Neural crest cell (in vitro differentiated cells): ENCODE data around the gene SHISA8. TPM values are rescaled to one million over a fixed set of nuclear protein-coding genes. Genes with fewer than 3 reads are reported as not detected.

Experiments used
- DNase-seq: peaks from one replicate; pipeline ENCODE4 v3.0.0; 2021; ENCODE audit warnings: low read depth, mixed read lengths, low spot score
- H3K27ac Mint-ChIP-seq: one replicate; pipeline ENCODE4 v1.8.0; 2021; ENCODE audit warnings: mild to moderate bottlenecking, mixed read lengths; ENCODE audit not compliant: unreplicated experiment
- H3K27me3 Mint-ChIP-seq: 2 replicates; pipeline ENCODE4 v1.8.0; 2021; ENCODE audit warnings: low read depth, mild to moderate bottlenecking, mixed read lengths
- H3K36me3 Mint-ChIP-seq: 2 replicates; pipeline ENCODE4 v1.8.0; 2021; ENCODE audit warnings: low read depth, mild to moderate bottlenecking, mixed read lengths
- H3K4me1 Mint-ChIP-seq: 2 replicates; pipeline ENCODE4 v1.8.0; 2021; ENCODE audit warnings: mixed read lengths
- H3K4me3 Mint-ChIP-seq: one replicate; pipeline ENCODE4 v1.8.0; 2021; ENCODE audit warnings: mild to moderate bottlenecking, mixed read lengths
- H3K9me3 Mint-ChIP-seq: 2 replicates; pipeline ENCODE4 v1.8.0; 2021; ENCODE audit warnings: mixed read lengths
- total RNA-seq: library from RNA; stranded (reverse); gene quantifications from 2 replicates; pipeline ENCODE4 v1.2.1, GENCODE V29; 2021
- TF ChIP-seq, protein P1 (sequence below): fragments of 200-600 bp; sonication (generic); conservative IDR thresholded peaks from 2 replicates; pipeline ENCODE4 v1.5.0; 2021; ENCODE audit warnings: antibody characterized with exemption, mild to moderate bottlenecking

Gene SHISA8
- total RNA-seq, 1 donor from 2014 or later: 0.19 TPM

DNA sequence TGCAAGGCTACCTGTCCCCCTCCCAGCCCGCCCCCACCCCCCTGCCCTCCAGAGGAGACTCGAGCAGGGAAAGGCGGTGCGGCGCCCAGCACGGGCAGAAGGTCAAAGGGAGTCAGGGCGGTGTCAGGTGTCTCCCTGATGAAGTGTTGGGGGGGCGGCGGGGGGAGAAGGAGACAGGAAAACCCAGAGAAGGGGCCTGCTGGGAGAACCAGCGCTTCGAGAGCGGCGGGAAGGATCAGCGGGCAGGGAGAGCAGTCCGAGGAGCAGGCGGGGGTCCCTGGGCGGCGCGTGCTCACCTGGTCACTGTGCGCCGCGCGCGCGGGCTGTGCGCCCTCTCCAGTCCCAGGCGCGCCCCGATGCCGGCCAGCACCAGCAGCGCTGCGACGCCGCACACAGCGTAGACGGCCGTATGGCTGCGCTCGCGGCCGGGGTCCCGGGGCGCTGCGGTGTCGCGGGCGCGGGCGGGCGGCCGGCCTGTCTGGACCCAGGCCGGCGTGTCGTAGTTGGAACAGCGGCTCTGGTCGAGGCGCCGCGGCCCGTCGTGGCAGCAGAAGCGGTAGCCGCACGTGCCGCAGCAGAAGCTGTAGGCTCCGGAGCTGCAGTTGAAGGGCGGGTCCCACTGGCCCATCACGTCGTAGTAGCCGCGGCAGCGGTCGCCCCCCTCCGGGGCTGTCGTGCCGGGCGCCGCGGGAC lies 886 bp downstream of the SHISA8 start:
- peaks cover 86% of the 10 kb centered on the region for H3K27me3 Mint-ChIP-seq
- peaks cover 2% of the 10 kb centered on the region for H3K36me3 Mint-ChIP-seq
- H3K4me3 Mint-ChIP-seq: no peak overlapping the region
- DNase-seq: no peak
- H3K27ac Mint-ChIP-seq: no peak overlapping the region
- H3K4me1 Mint-ChIP-seq: peaks cover 7% of the 10 kb centered on the region
- no peaks in the 10 kb centered on the region for H3K9me3 Mint-ChIP-seq
- TF ChIP-seq, protein P1, sequence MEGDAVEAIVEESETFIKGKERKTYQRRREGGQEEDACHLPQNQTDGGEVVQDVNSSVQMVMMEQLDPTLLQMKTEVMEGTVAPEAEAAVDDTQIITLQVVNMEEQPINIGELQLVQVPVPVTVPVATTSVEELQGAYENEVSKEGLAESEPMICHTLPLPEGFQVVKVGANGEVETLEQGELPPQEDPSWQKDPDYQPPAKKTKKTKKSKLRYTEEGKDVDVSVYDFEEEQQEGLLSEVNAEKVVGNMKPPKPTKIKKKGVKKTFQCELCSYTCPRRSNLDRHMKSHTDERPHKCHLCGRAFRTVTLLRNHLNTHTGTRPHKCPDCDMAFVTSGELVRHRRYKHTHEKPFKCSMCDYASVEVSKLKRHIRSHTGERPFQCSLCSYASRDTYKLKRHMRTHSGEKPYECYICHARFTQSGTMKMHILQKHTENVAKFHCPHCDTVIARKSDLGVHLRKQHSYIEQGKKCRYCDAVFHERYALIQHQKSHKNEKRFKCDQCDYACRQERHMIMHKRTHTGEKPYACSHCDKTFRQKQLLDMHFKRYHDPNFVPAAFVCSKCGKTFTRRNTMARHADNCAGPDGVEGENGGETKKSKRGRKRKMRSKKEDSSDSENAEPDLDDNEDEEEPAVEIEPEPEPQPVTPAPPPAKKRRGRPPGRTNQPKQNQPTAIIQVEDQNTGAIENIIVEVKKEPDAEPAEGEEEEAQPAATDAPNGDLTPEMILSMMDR: no peak

DNA sequence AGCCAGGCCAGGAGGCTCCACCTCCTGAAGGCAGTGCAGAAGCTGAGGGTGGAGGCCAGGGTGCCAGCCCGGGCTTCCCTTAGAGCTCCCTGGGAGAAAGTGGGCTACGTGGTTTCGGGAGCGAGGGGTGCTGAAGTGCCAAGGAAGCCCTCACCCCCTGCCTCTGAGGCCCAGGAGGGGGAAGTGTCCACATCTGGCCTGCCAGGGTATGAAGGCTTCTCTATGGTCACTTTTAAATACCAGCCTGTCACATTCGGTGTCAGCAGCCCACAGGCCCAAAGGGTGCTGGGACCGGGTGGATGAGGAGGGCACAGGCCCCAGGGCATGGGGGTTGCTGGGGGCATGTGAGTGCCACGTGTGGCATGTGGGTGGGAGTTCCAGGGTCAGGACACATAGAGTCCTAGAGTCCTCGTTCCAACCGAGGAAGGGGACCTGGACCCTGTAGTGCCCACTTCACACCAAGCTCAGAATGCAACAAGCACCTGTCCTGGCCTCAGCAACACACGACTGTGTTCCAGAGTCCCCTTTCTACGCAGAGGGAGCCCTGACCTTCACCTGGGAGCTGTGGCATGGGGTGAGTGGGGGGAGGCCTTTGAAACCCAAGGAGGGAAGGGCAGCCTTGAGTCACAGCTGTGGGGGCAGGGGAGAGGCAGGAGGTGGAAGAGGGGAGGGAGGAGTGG lies 1.7 kb downstream of the SHISA8 start:
- H3K27me3 Mint-ChIP-seq: peaks cover 86% of the 10 kb centered on the region
- peaks cover 5% of the 10 kb centered on the region for H3K4me1 Mint-ChIP-seq
- DNase-seq: no peak
- no peak overlapping the region for H3K27ac Mint-ChIP-seq
- peak overlapping the region; percentile 82 for H3K4me3 Mint-ChIP-seq
- no peaks in the 10 kb centered on the region for H3K9me3 Mint-ChIP-seq
- TF ChIP-seq, protein P1: no peak
- peaks cover 2% of the 10 kb centered on the region for H3K36me3 Mint-ChIP-seq

- DNase-seq: no peak
- TF ChIP-seq, protein P1: no peak
- H3K4me3 Mint-ChIP-seq: peak overlapping the region; percentile 82
- H3K27me3 Mint-ChIP-seq: peaks cover 86% of the 10 kb centered on the region
- no peaks in the 10 kb centered on the region for H3K9me3 Mint-ChIP-seq
- H3K36me3 Mint-ChIP-seq: peaks cover 4% of the 10 kb centered on the region
- peaks cover 4% of the 10 kb centered on the region for H3K4me1 Mint-ChIP-seq
- no peak overlapping the region for H3K27ac Mint-ChIP-seq
Measured at GRCh38 chr22:41912338-41913039, 2.4 kb downstream of the SHISA8 start.

- TF ChIP-seq, protein P1: no peak
- Mint-ChIP-seq H3K4me3 (peak overlapping the region; percentile 82), H3K4me1 (peaks cover 4% of the 10 kb centered on the region), H3K9me3 (no peaks in the 10 kb centered on the region), H3K27me3 (peaks cover 76% of the 10 kb centered on the region), H3K36me3 (peaks cover 5% of the 10 kb centered on the region), H3K27ac (no peak overlapping the region)
- DNase-seq: no peak
Measured at GRCh38 chr22:41911001-41911611, 3.8 kb downstream of the SHISA8 start.
